ENCODE results near the gene ARMC9. TPM values are rescaled to one million over a fixed set of nuclear protein-coding genes. Genes with fewer than 3 reads are reported as not detected.
A peak's percentile ranks its signal among the peaks of the same experiment; 100 is the strongest.
"Not testable (repeated sequence)": the region's sequence is repeated elsewhere in the genome, so short reads cannot be mapped to it uniquely, and the experiment has no call there.

ARMC9 gene
- total and polyA plus RNA-seq, 2 donors (not counting 3 experiments of a cell fraction or from before 2014, with no cell fraction given): 16.4 to 24.2 TPM

DNA sequence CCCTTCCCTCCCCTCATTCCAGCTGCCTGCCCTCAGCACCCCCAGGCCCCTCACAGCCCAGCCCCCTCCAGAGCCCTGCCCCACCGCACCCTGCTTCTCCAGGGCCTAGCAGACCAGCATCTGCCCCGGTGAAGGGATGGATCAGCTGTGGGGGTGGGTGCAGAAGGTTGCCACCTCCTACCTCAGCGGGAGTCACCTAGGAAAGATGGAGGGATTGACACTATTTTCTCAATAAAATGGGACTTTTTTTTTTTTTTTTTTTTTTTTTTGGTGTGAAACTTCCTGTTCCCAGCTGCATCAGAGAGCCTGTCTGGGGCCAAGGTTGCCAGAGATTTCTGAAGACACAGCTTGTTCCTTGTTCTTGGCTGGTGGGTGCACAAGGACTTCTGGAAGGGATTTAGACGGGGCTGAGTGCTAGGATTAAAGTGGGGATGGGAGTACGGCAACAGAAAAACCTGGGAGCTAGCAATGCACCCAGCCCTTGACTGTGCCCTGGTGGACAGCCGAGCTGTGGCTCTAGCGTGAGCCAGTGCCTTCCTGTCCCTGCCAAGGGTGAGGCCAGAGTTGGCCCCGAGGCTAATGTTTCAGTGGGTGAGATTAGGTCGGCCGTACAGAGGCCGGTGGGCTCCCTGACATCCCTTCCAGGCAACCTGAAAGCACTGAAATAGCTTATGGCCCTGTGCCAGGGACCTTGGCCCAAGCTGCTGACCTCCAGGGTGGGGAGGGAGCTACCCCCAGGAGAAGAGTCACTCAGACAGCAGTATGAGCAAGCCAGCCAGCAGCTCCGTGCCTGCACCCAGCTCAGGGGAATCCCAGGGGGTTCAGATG, 201.6 kb downstream of the ARMC9 start:
- H3K27me3 ChIP-seq (ENCODE audit: control insufficient read depth in 2 of 2, insufficient read depth in 2 of 2, low read length in 2 of 2): peaks cover 0 to 3% of the 10 kb centered on the region in 2 experiments
- FAIRE-seq (no peak), DNase-seq (ENCODE audit: low read depth, low spot score) (peak; percentile 26)
- POLR2A ChIA-PET: interaction anchor here (0.6 to 0.7 kb wide), 2 partner anchors 76 to 107 kb away, joined by 3 read pairs; no protein-coding TSS in a partner anchor
- no peak for TF ChIP-seq GATA2 (IDR thresholded peaks at IDR 0.05; ENCODE audit: insufficient read depth, insufficient read length, low read depth, low read length)
- TF ChIP-seq, protein P1, sequence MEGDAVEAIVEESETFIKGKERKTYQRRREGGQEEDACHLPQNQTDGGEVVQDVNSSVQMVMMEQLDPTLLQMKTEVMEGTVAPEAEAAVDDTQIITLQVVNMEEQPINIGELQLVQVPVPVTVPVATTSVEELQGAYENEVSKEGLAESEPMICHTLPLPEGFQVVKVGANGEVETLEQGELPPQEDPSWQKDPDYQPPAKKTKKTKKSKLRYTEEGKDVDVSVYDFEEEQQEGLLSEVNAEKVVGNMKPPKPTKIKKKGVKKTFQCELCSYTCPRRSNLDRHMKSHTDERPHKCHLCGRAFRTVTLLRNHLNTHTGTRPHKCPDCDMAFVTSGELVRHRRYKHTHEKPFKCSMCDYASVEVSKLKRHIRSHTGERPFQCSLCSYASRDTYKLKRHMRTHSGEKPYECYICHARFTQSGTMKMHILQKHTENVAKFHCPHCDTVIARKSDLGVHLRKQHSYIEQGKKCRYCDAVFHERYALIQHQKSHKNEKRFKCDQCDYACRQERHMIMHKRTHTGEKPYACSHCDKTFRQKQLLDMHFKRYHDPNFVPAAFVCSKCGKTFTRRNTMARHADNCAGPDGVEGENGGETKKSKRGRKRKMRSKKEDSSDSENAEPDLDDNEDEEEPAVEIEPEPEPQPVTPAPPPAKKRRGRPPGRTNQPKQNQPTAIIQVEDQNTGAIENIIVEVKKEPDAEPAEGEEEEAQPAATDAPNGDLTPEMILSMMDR (IDR thresholded peaks at IDR 0.05; ENCODE audit: extremely low read depth in 1 of 2, insufficient read depth in 1 of 2, low read depth in 1 of 2, low read length in 2 of 2): peak in 1 of 2 donors; percentile 5
- intact Hi-C loops (cut with micrococcal nuclease): no loop called here
- peak overlapping the region; percentile 8 for H2AFZ ChIP-seq (ENCODE audit: low read depth, low read length)
- no peak overlapping the region for H3K27ac ChIP-seq (ENCODE audit: insufficient read depth, low read depth, low read length)
- H3K9me3 ChIP-seq (replicated peaks; ENCODE audit: control insufficient read depth, insufficient read depth, low read length): no peaks in the 10 kb centered on the region
- CTCF ChIA-PET: interaction anchor here (0.7 to 2.1 kb wide), 16 partner anchors 10 to 296 kb away, joined by 3 to 30 read pairs (median 4); no protein-coding TSS in a partner anchor
- no peaks in the 10 kb centered on the region for H3K9me1 ChIP-seq (replicated peaks; ENCODE audit: control insufficient read depth, extremely low read depth, insufficient read depth, low read length)
- no peaks in the 10 kb centered on the region for H3K79me2 ChIP-seq (ENCODE audit: control insufficient read depth, insufficient read depth, low read length)
- H3K4me3 ChIP-seq (replicated peaks in 1 of 3; ENCODE audit: insufficient read depth in 1 of 3, low read depth in 1 of 3, low read length in 3 of 3): no peak overlapping the region
- no peaks in the 10 kb centered on the region for H3K4me1 ChIP-seq (ENCODE audit: control insufficient read depth, extremely low read depth, insufficient read depth, low read length)
- no TSS peak for BruUV-seq (replicated peaks)
- H3K9ac ChIP-seq (replicated peaks; ENCODE audit: extremely low read depth, insufficient read depth, low read length): no peak overlapping the region
- no peaks in the 10 kb centered on the region for H4K20me1 ChIP-seq (replicated peaks; ENCODE audit: control insufficient read depth, extremely low read depth, insufficient read depth, low read length)
- dilution Hi-C loops (cut with MboI; ENCODE audit: extremely low pct_ligation_motif_present, low sequenced_read_pairs): no loop called here
- no peak overlapping the region for H3K4me2 ChIP-seq (ENCODE audit: insufficient read depth, low read length)
- H3K36me3 ChIP-seq (ENCODE audit: control insufficient read depth in 2 of 2, extremely low read depth in 1 of 2, insufficient read depth in 2 of 2, low read length in 2 of 2): no peaks in the 10 kb centered on the region

DNA sequence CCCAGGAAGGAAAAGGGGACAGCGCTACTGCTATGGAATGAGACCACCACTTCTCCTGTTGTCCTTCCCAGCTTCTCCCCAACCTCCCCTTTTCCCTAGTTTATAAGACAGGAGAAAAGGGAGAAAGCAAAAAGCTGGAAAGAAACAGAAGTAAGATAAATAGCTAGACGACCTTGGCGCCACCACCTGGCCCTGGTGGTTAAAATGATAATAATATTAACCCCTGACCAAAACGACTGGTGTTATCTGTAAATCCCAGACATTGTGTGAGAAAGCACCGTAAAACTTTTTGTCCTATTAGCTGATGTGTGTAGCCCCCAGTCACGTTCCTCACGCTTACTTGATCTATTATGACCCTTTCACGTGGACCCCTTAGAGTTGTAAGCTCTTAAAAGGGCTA, 202.2 kb downstream of the ARMC9 start:
- ChIA-PET POLR2A (interaction anchor here (0.6 to 0.7 kb wide), 2 partner anchors 75 to 107 kb away, joined by 3 read pairs; no protein-coding TSS in a partner anchor), CTCF (interaction anchor here (0.7 to 2.1 kb wide), 16 partner anchors 10 to 297 kb away, joined by 3 to 30 read pairs (median 4); no protein-coding TSS in a partner anchor)
- H3K79me2 ChIP-seq (ENCODE audit: control insufficient read depth, insufficient read depth, low read length); FAIRE-seq; H3K36me3 ChIP-seq (ENCODE audit: control insufficient read depth in 2 of 2, extremely low read depth in 1 of 2, insufficient read depth in 2 of 2, low read length in 2 of 2); H3K9me3 ChIP-seq (replicated peaks; ENCODE audit: control insufficient read depth, insufficient read depth, low read length); H3K4me2 ChIP-seq (ENCODE audit: insufficient read depth, low read length); H3K4me3 ChIP-seq (replicated peaks in 1 of 3; ENCODE audit: insufficient read depth in 1 of 3, low read depth in 1 of 3, low read length in 3 of 3); H4K20me1 ChIP-seq (replicated peaks; ENCODE audit: control insufficient read depth, extremely low read depth, insufficient read depth, low read length); H3K9me1 ChIP-seq (replicated peaks; ENCODE audit: control insufficient read depth, extremely low read depth, insufficient read depth, low read length); dilution Hi-C loops (cut with MboI; ENCODE audit: extremely low pct_ligation_motif_present, low sequenced_read_pairs); H3K9ac ChIP-seq (replicated peaks; ENCODE audit: extremely low read depth, insufficient read depth, low read length); H3K27me3 ChIP-seq (ENCODE audit: control insufficient read depth in 2 of 2, insufficient read depth in 2 of 2, low read length in 2 of 2); H3K27ac ChIP-seq (ENCODE audit: insufficient read depth, low read depth, low read length); H3K4me1 ChIP-seq (ENCODE audit: control insufficient read depth, extremely low read depth, insufficient read depth, low read length); intact Hi-C loops (cut with micrococcal nuclease); DNase-seq (ENCODE audit: low read depth, low spot score); BruUV-seq (replicated peaks): not testable (repeated sequence)
- peak overlapping the region; percentile 8 for H2AFZ ChIP-seq (ENCODE audit: low read depth, low read length)

DNA sequence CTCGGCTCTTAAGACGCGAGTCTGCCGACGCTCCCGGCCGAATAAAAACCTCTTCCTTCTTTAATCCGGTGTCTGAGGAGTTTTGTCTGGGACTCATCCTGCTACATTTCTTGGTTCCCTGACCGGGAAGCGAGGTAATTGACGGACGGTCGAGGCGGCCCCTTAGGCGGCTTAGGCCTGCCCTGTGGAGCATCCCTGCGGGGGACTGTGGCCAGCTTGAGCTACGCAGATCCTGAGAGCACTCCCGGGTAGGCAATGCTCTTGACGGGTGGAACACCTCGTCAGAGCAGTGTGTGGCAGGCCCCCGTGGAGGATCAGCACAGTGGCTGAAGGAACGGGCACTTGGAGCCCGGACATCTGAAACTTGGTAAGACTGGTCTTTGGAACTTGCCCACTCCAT, 202.7 kb downstream of the ARMC9 start:
- H3K27me3 ChIP-seq (ENCODE audit: control insufficient read depth in 2 of 2, insufficient read depth in 2 of 2, low read length in 2 of 2); H2AFZ ChIP-seq (ENCODE audit: low read depth, low read length); BruUV-seq (replicated peaks); intact Hi-C loops (cut with micrococcal nuclease); FAIRE-seq; H3K4me2 ChIP-seq (ENCODE audit: insufficient read depth, low read length); H3K4me3 ChIP-seq (replicated peaks in 1 of 3; ENCODE audit: insufficient read depth in 1 of 3, low read depth in 1 of 3, low read length in 3 of 3); H3K4me1 ChIP-seq (ENCODE audit: control insufficient read depth, extremely low read depth, insufficient read depth, low read length); H3K9ac ChIP-seq (replicated peaks; ENCODE audit: extremely low read depth, insufficient read depth, low read length); H3K9me1 ChIP-seq (replicated peaks; ENCODE audit: control insufficient read depth, extremely low read depth, insufficient read depth, low read length); H4K20me1 ChIP-seq (replicated peaks; ENCODE audit: control insufficient read depth, extremely low read depth, insufficient read depth, low read length); dilution Hi-C loops (cut with MboI; ENCODE audit: extremely low pct_ligation_motif_present, low sequenced_read_pairs); H3K9me3 ChIP-seq (replicated peaks; ENCODE audit: control insufficient read depth, insufficient read depth, low read length); H3K27ac ChIP-seq (ENCODE audit: insufficient read depth, low read depth, low read length); H3K79me2 ChIP-seq (ENCODE audit: control insufficient read depth, insufficient read depth, low read length); DNase-seq (ENCODE audit: low read depth, low spot score); H3K36me3 ChIP-seq (ENCODE audit: control insufficient read depth in 2 of 2, extremely low read depth in 1 of 2, insufficient read depth in 2 of 2, low read length in 2 of 2): not testable (repeated sequence)
- POLR2A ChIA-PET: interaction anchor here (0.6 kb wide), 1 partner anchor 108 kb away, joined by 3 read pairs; no protein-coding TSS in a partner anchor
- CTCF ChIA-PET: interaction anchor here (1.1 to 2.1 kb wide), 11 partner anchors 9 to 297 kb away, joined by 3 to 30 read pairs (median 5); no protein-coding TSS in a partner anchor

Data from endothelial cell of umbilical vein (primary cell).